ENCODE data around the gene IL32. TPM values are rescaled to one million over a fixed set of nuclear protein-coding genes. Genes with fewer than 3 reads are reported as not detected.

The IL32 gene
- total RNA-seq, 4 donors from 2014 or later = 21.9 to 720 (median 492) TPM

GRCh38 chr16:3095869-3096268, 30.4 kb downstream of the IL32 start:
- intact Hi-C loops (cut with DNase I; ENCODE audit: low total_unique reads) (no loop called here), in situ Hi-C loops (cut with MboI; ENCODE audit: low pct_ligation_motif_present in 1 of 4, low pct_unique_long_range_greater_than_20kb in 1 of 4, low sequenced_read_pairs in 3 of 4) (no loop called here)
- peak; percentile 51 for DNase-seq
- H3K4me3 ChIP-seq = no peak overlapping the region
- H3K27me3 ChIP-seq = peaks cover 29% of the 10 kb centered on the region
- H3K36me3 ChIP-seq = no peaks in the 10 kb centered on the region
- no peaks in the 10 kb centered on the region for H3K9me3 ChIP-seq
- no peak overlapping the region for H3K27ac ChIP-seq
- peaks cover 4 to 15% (median 8%) of the 10 kb centered on the region in 4 donors for H3K4me1 ChIP-seq
- WGBS, 2 donors (ENCODE audit: low coverage in 1 of 2) = 24% methylated on average over 4 of the region's 4 CpGs; no CpG with 5 or more reads in 1 of the 2 donors
- TF ChIP-seq POLR2A (IDR thresholded peaks at IDR 0.05) (no peak), EP300 (IDR thresholded peaks at IDR 0.05; ENCODE audit: low read depth) (no peak), CTCF (IDR thresholded peaks at IDR 0.05) (peak in 4 of 5 experiments; percentile 19 to 40 (median 26))

GRCh38 chr16:3096362-3096761, 30.9 kb downstream of the IL32 start:
- in situ Hi-C loops (cut with MboI; ENCODE audit: low pct_ligation_motif_present in 1 of 4, low pct_unique_long_range_greater_than_20kb in 1 of 4, low sequenced_read_pairs in 3 of 4) (no loop called here), intact Hi-C loops (cut with DNase I; ENCODE audit: low total_unique reads) (no loop called here)
- Histone ChIP-seq H3K4me3 (no peak overlapping the region), H3K36me3 (no peaks in the 10 kb centered on the region), H3K27me3 (peaks cover 29% of the 10 kb centered on the region), H3K9me3 (no peaks in the 10 kb centered on the region), H3K27ac (no peak overlapping the region), H3K4me1 (peaks cover 4 to 16% (median 10%) of the 10 kb centered on the region in 4 donors)
- DNase-seq = no peak
- no peak for TF ChIP-seq POLR2AphosphoS5 (IDR thresholded peaks at IDR 0.05)
- no peak for TF ChIP-seq EP300 (IDR thresholded peaks at IDR 0.05; ENCODE audit: low read depth)
- 80% methylated on average over 6 of the region's 6 CpGs; no CpG with 5 or more reads in 1 of the 2 donors for WGBS, 2 donors (ENCODE audit: low coverage in 1 of 2)

GRCh38 chr16:3097266-3097665, 31.8 kb downstream of the IL32 start:
- Histone ChIP-seq H3K4me3 (no peak overlapping the region), H3K9me3 (no peaks in the 10 kb centered on the region), H3K36me3 (no peaks in the 10 kb centered on the region), H3K27ac (no peak overlapping the region), H3K27me3 (peaks cover 24% of the 10 kb centered on the region), H3K4me1 (peaks cover 4 to 16% (median 10%) of the 10 kb centered on the region in 4 donors)
- WGBS, 2 donors (ENCODE audit: low coverage in 1 of 2) = 57% methylated on average over 8 of the region's 8 CpGs; no CpG with 5 or more reads in 1 of the 2 donors
- no peak for TF ChIP-seq POLR2A (IDR thresholded peaks at IDR 0.05)
- TF ChIP-seq POLR2AphosphoS5 (IDR thresholded peaks at IDR 0.05) = no peak
- no peak for TF ChIP-seq CTCF (IDR thresholded peaks at IDR 0.05)
- no peak for TF ChIP-seq EP300 (IDR thresholded peaks at IDR 0.05; ENCODE audit: low read depth)
- no peak for DNase-seq
- in situ Hi-C loops (cut with MboI; ENCODE audit: low pct_ligation_motif_present in 1 of 4, low pct_unique_long_range_greater_than_20kb in 1 of 4, low sequenced_read_pairs in 3 of 4) (no loop called here), intact Hi-C loops (cut with DNase I; ENCODE audit: low total_unique reads) (no loop called here)

GRCh38 chr16:3098459-3099394, 33.3 kb downstream of the IL32 start, which contains the start of gene ZSCAN10:
TSS of gene ZSCAN10 (minus strand) at chr16:3099294. CDS start at chr16:3092937, 6,357 bp downstream.
- Histone ChIP-seq H3K36me3 (no peaks in the 10 kb centered on the region), H3K4me3 (peak within 1 kb of the TSS in 2 of 4 donors; percentile 7 to 34), H3K4me1 (peaks cover 4 to 16% (median 10%) of the 10 kb centered on the region in 4 donors), H3K27ac (peak within 1 kb of the TSS in 2 of 4 donors; percentile 22 to 32), H3K27me3 (peaks cover 19% of the 10 kb centered on the region), H3K9me3 (no peaks in the 10 kb centered on the region)
- no peak for TF ChIP-seq POLR2A (IDR thresholded peaks at IDR 0.05)
- no peak for TF ChIP-seq CTCF (IDR thresholded peaks at IDR 0.05)
- no peak for TF ChIP-seq EP300 (IDR thresholded peaks at IDR 0.05; ENCODE audit: low read depth)
- no peak for TF ChIP-seq POLR2AphosphoS5 (IDR thresholded peaks at IDR 0.05)
- in situ Hi-C loops (cut with MboI; ENCODE audit: low pct_ligation_motif_present in 1 of 4, low pct_unique_long_range_greater_than_20kb in 1 of 4, low sequenced_read_pairs in 3 of 4) (no loop called here), intact Hi-C loops (cut with DNase I; ENCODE audit: low total_unique reads) (no loop called here)
- DNase-seq = no peak
- WGBS, 2 donors (ENCODE audit: low coverage in 1 of 2) = 40 to 52% methylated on average over 1 to 21 of the region's 21 CpGs
